Renal pelvis (tissue), 4 donors: ENCODE results near the gene OTOG. TPM values are rescaled to one million over a fixed set of nuclear protein-coding genes. Genes with fewer than 3 reads are reported as not detected.

Experiments
- DNase-seq: peaks from one replicate; pipeline ENCODE4 v3.0.0-alpha.2; 2013
- polyA plus RNA-seq, 3 donors: library from polyadenylated mRNA; unstranded; fragments of 120-200 nt; gene quantifications; one replicate each; pipeline ENCODE4 v1.2.1, GENCODE V29; 2013; ENCODE audit not compliant: insufficient read length in 3 of 3

The OTOG gene
- polyA plus RNA-seq, 3 donors = 0.13 to 0.66 (median 0.59) TPM

GRCh38 chr11:17560281-17561110, 13.4 kb downstream of the OTOG start:
- no peak for DNase-seq

- no peak for DNase-seq
Observed at GRCh38 chr11:17561111-17561415, 14.0 kb downstream of the OTOG start.

- DNase-seq = no peak
Observed at GRCh38 chr11:17561526-17561925, 14.5 kb downstream of the OTOG start.

- DNase-seq = no peak
Observed at GRCh38 chr11:17563231-17563646, 16.2 kb downstream of the OTOG start.

GRCh38 chr11:17563961-17564686, 17.1 kb downstream of the OTOG start:
- DNase-seq = no peak

GRCh38 chr11:17564687-17565042, 17.6 kb downstream of the OTOG start:
- no peak for DNase-seq

- DNase-seq = no peak
Observed at GRCh38 chr11:17568944-17569343, 21.9 kb downstream of the OTOG start.

- DNase-seq = no peak
Observed at GRCh38 chr11:17570034-17570433, 23.0 kb downstream of the OTOG start.

- DNase-seq = no peak
Observed at GRCh38 chr11:17571431-17572358, 24.6 kb downstream of the OTOG start.

GRCh38 chr11:17572359-17572690, 25.3 kb downstream of the OTOG start:
- DNase-seq = no peak

GRCh38 chr11:17572791-17573460, 25.9 kb downstream of the OTOG start:
- DNase-seq = no peak

- no peak for DNase-seq
Observed at GRCh38 chr11:17573526-17573925, 26.5 kb downstream of the OTOG start.

GRCh38 chr11:17574141-17575091, 27.4 kb downstream of the OTOG start:
- no peak for DNase-seq

GRCh38 chr11:17575431-17576425, 28.7 kb downstream of the OTOG start:
- DNase-seq = no peak

- DNase-seq = no peak
Observed at GRCh38 chr11:17578296-17578695, 31.2 kb downstream of the OTOG start.

- DNase-seq = no peak
Observed at GRCh38 chr11:17578958-17579357, 31.9 kb downstream of the OTOG start.

- no peak for DNase-seq
Observed at GRCh38 chr11:17579451-17579850, 32.4 kb downstream of the OTOG start.

- no peak for DNase-seq
Observed at GRCh38 chr11:17580271-17580670, 33.2 kb downstream of the OTOG start.

GRCh38 chr11:17581036-17581731, 34.1 kb downstream of the OTOG start:
- DNase-seq = no peak
